GM12878 (cell line): ENCODE data around the gene LRTM2. TPM values are rescaled to one million over a fixed set of nuclear protein-coding genes. Genes with fewer than 3 reads are reported as not detected.

Experiments
- ATAC-seq: fragments of 200-7000 bp; cut with Tn5 transposase; 3 replicates; pipeline ENCODE4 v1.9.1; 2020; ENCODE audit warnings: mild to moderate bottlenecking, moderate library complexity
- BruUV-seq: library from RNA; stranded (reverse); fragments of 400-500 nt; replicated peaks from 2 replicates; lab custom pipeline; 2021; lab: Mats Ljungman, UMichigan
- CTCF ChIA-PET: fragments of 300-600 bp; sonication (Branson Sonifier 250); formaldehyde crosslinking; extraction: SDS; loops from one replicate; lab custom pipeline; 2021; ENCODE audit warnings: inconsistent platforms; lab: Yijun Ruan, JAX
- POLR2A ChIA-PET: fragments of 350-600 bp; formaldehyde crosslinking; extraction: SDS; loops from one replicate; lab custom pipeline; 2021; ENCODE audit warnings: inconsistent platforms; lab: Charles Lee
- RAD21 ChIA-PET: fragments of 300-600 bp; sonication (Branson Sonifier 250); formaldehyde crosslinking; loops from one replicate; lab custom pipeline; 2023; ENCODE audit warnings: antibody characterized with exemption; ENCODE audit not compliant: unreplicated experiment; lab: Charles Lee
- SMC1A ChIA-PET: fragments of 300-600 bp; sonication (Branson Sonifier 250); formaldehyde crosslinking; loops from one replicate; lab custom pipeline; 2023; ENCODE audit not compliant: unreplicated experiment, uncharacterized antibody; lab: Charles Lee
- DNase-seq: peaks from one replicate; pipeline ENCODE4 v3.0.0-alpha.2; 2011; ENCODE audit warnings: low read depth, low spot score
- FAIRE-seq: peaks from 3 replicates; lab custom pipeline; 2011; peaks lifted over from hg19 to GRCh38; lab: Jason Lieb, UNC
- H2AFZ ChIP-seq: 2 replicates; pipeline ENCODE4 v1.6.0; 2011; ENCODE audit warnings: low read depth, low read length, control low read depth; ENCODE audit not compliant: control insufficient read depth
- H3K27ac ChIP-seq: 2 replicates; pipeline ENCODE4 v1.5.1; 2011; ENCODE audit warnings: control low read depth; ENCODE audit not compliant: control insufficient read depth, insufficient read depth
- H3K27me3 ChIP-seq, 2 experiments: replicated peaks in 1 of 2; 2 replicates each; pipeline versions ENCODE4 v1.6.0 to v1.6.1; 2011; ENCODE audit warnings: low read length in 1 of 2; ENCODE audit not compliant: control insufficient read depth in 2 of 2, insufficient read depth in 2 of 2
- H3K36me3 ChIP-seq, 2 experiments: 2 replicates each; pipeline ENCODE4 v1.5.1; 2011; ENCODE audit warnings: low read length in 1 of 2; ENCODE audit not compliant: control insufficient read depth in 2 of 2, insufficient read depth in 2 of 2
- H3K4me1 ChIP-seq: 2 replicates; pipeline ENCODE4 v1.6.1; 2011; ENCODE audit warnings: mild to moderate bottlenecking, low read length, moderate library complexity, mixed read lengths; ENCODE audit not compliant: control insufficient read depth, insufficient read depth
- H3K4me2 ChIP-seq: 2 replicates; pipeline ENCODE4 v1.6.0; 2011; ENCODE audit warnings: control low read depth; ENCODE audit not compliant: control insufficient read depth, insufficient read depth
- H3K4me3 ChIP-seq: fragments of 200-600 bp; sonication (generic); 2 replicates; pipeline ENCODE4 v1.5.1; 2016
- H3K79me2 ChIP-seq: 2 replicates; pipeline ENCODE4 v1.6.0; 2011; ENCODE audit warnings: low read length; ENCODE audit not compliant: control insufficient read depth, insufficient read depth
- H3K9ac ChIP-seq: 2 replicates; pipeline ENCODE4 v1.8.0; 2011; ENCODE audit warnings: low read length, control low read depth, mixed read lengths; ENCODE audit not compliant: control insufficient read depth, insufficient read depth
- H3K9me3 ChIP-seq: replicated peaks from 3 replicates; pipeline ENCODE4 v1.5.1; 2011; ENCODE audit warnings: mild to moderate bottlenecking, low read length; ENCODE audit not compliant: control insufficient read depth, insufficient read depth
- H4K20me1 ChIP-seq: 2 replicates; pipeline ENCODE4 v1.6.0; 2011; ENCODE audit not compliant: control insufficient read depth, insufficient read depth
- ATF2 ChIP-seq: IDR thresholded peaks from 2 replicates; pipeline ENCODE4 v1.6.1; 2012; ENCODE audit warnings: low read length, inconsistent platforms
- BHLHE40 ChIP-seq, 2 experiments: fragments of 450-650 bp in 1 of 2; IDR thresholded peaks; 2 replicates each; pipeline ENCODE4 v1.6.1; 2011 to 2017; ENCODE audit warnings: low read depth in 2 of 2, borderline replicate concordance in 1 of 2, improper control_type of control experiment in 1 of 2, low read length in 1 of 2, mild to moderate bottlenecking in 1 of 2
- BMI1 ChIP-seq: fragments of 450-650 bp; IDR thresholded peaks from 2 replicates; pipeline ENCODE4 v1.6.1; 2016; ENCODE audit warnings: mild to moderate bottlenecking, moderate library complexity, borderline replicate concordance
- E2F8 ChIP-seq: fragments of 450-650 bp; IDR thresholded peaks from 2 replicates; pipeline ENCODE4 v1.6.1; 2018; ENCODE audit warnings: mild to moderate bottlenecking, low read depth, moderate library complexity; ENCODE audit not compliant: partially characterized antibody
- ELK1 ChIP-seq: IDR thresholded peaks from 2 replicates; pipeline ENCODE4 v1.6.1; 2012; ENCODE audit warnings: low read depth, low read length, improper control_type of control experiment
- HDAC2 ChIP-seq: fragments of 200-600 bp; sonication (generic); IDR thresholded peaks from 2 replicates; pipeline ENCODE4 v1.6.1; 2017
- KAT2A ChIP-seq: conservative IDR thresholded peaks from 2 replicates; pipeline ENCODE4 v1.6.1; 2011; ENCODE audit warnings: low read depth, low read length; ENCODE audit not compliant: control insufficient read depth
- NFYB ChIP-seq: IDR thresholded peaks from 2 replicates; pipeline ENCODE4 v1.6.1; 2011; ENCODE audit warnings: low read depth, mild to moderate bottlenecking, low read length, improper control_type of control experiment, moderate library complexity; ENCODE audit not compliant: insufficient read depth
- RB1 ChIP-seq: fragments of 450-650 bp; formaldehyde crosslinking; IDR thresholded peaks from 2 replicates; pipeline ENCODE4 v1.6.1; 2017; ENCODE audit warnings: mild to moderate bottlenecking, borderline replicate concordance
- STAT1 ChIP-seq: fragments of 450-650 bp; conservative IDR thresholded peaks from 2 replicates; pipeline ENCODE4 v1.6.1; 2014; ENCODE audit warnings: antibody characterized with exemption, mild to moderate bottlenecking
- ZNF217 ChIP-seq: fragments of 450-650 bp; IDR thresholded peaks from 2 replicates; pipeline ENCODE4 v1.6.1; 2017; ENCODE audit warnings: antibody characterized with exemption, mild to moderate bottlenecking
- WGBS: methylation state at CpG from one replicate; pipeline ENCODE4 v1.1.6; 2016; ENCODE audit warnings: low lambda C conversion rate; ENCODE audit not compliant: insufficient replicate concordance, insufficient coverage; ENCODE audit errors: missing lambda C conversion rate; 5-methylcytosine and 5-hydroxymethylcytosine counted together
- in situ Hi-C: fragments of 300-500 bp; cut with MboI; formaldehyde crosslinking; loops from 9 replicates; pipeline ENCODE4 v1.14.3; 2018; ENCODE audit warnings: mixed read lengths
- intact Hi-C: fragments of 100-400 bp; cut with micrococcal nuclease; formaldehyde crosslinking; loops from one replicate; pipeline ENCODE4 v1.14.2; 2022; ENCODE audit not compliant: unreplicated experiment
- polyA plus RNA-seq, 11 experiments: library from polyadenylated mRNA; depleted of rRNA in 4 of 11; unstranded in 6 of 11; stranded (reverse) in 5 of 11; fragments of >200 nt; fragmentation: Nextera tagmentation in 4 of 11; fragmentation: Illumina TruSeq in 1 of 11; extraction: Ambion mirVana in 4 of 11; extraction: Trizol in 1 of 11; gene quantifications; 1 replicate in 1 of 11; 2 replicates in 10 of 11; pipeline versions ENCODE4 v1.2.1 to v1.2.3, GENCODE V29; 2011 to 2016; ENCODE audit warnings: inconsistent platforms in 2 of 11, missing spikeins in 2 of 11, low read depth in 1 of 11
- total RNA-seq, 4 experiments: library from RNA; depleted of rRNA in 3 of 4; stranded (reverse); fragments of >200 nt in 3 of 4; fragmentation: Illumina TruSeq in 1 of 4; extraction: Trizol in 1 of 4; gene quantifications; 2 replicates each; pipeline versions ENCODE4 v1.2.1 to v1.2.3, GENCODE V29; 2013 to 2021

LRTM2 gene
- total and polyA plus RNA-seq, 10 of the 15 experiments (the other 5 are each of a cell fraction or from before 2014, with no cell fraction given), result 0.05 TPM; not detected in 9

- ChIA-PET RAD21 (no interaction called here), POLR2A (no interaction called here), CTCF (interaction anchor here (1.5 kb wide), 1 partner anchor 61 kb away, joined by 4 read pairs; no protein-coding TSS in a partner anchor), SMC1A (no interaction called here)
- no peak for DNase-seq
- in situ Hi-C loops, result no loop called here
- no peaks in the 10 kb centered on the region for H3K36me3 ChIP-seq
- H3K9ac ChIP-seq, result no peak overlapping the region
- no peaks in the 10 kb centered on the region for H4K20me1 ChIP-seq
- 35% methylated on average over 5 of the region's 5 CpGs for WGBS
- intact Hi-C loops, result no loop called here
- TF ChIP-seq RB1 (no peak), ELK1 (no peak), HDAC2 (no peak), E2F8 (no peak), BHLHE40 (IDR thresholded peaks at IDR 0.05; ENCODE audit: borderline replicate concordance in 1 of 2, low read depth in 2 of 2, low read length in 1 of 2) (no peak), ZNF217 (no peak), BMI1 (no peak), STAT1 (no peak), KAT2A (no peak), ATF2 (no peak), NFYB (no peak)
- FAIRE-seq, result no peak
- no peaks in the 10 kb centered on the region for H3K79me2 ChIP-seq
- H2AFZ ChIP-seq, result no peak overlapping the region
- peaks cover 0 to 4% of the 10 kb centered on the region in 2 experiments for H3K27me3 ChIP-seq
- no peak overlapping the region for H3K27ac ChIP-seq
- no peak overlapping the region for H3K4me3 ChIP-seq
- no peak overlapping the region for H3K4me2 ChIP-seq
- no peaks in the 10 kb centered on the region for H3K4me1 ChIP-seq
- H3K9me3 ChIP-seq, result no peaks in the 10 kb centered on the region
- ATAC-seq, result no peak
- BruUV-seq, result no TSS peak
Observed at GRCh38 chr12:1878695-1879094, 58.3 kb downstream of the LRTM2 start.
